ENCODE results near the gene CABYR. TPM values are rescaled to one million over a fixed set of nuclear protein-coding genes. Genes with fewer than 3 reads are reported as not detected.

Gene CABYR
- total RNA-seq, 1 donor from 2014 or later: 0.74 TPM

- Histone ChIP-seq H3K36me3 (peaks cover 0 to 33% of the 10 kb centered on the region in 2 donors), H3K4me1 (no peaks in the 10 kb centered on the region), H3K9me3 (no peaks in the 10 kb centered on the region), H3K27me3 (no peaks in the 10 kb centered on the region), H3K4me3 (no peak overlapping the region), H3K27ac (no peak overlapping the region)
- DNase-seq (ENCODE audit: extremely low spot score in 2 of 2): no peak
- intact Hi-C loops (cut with DNase I): no loop called here
- TF ChIP-seq, protein P1, sequence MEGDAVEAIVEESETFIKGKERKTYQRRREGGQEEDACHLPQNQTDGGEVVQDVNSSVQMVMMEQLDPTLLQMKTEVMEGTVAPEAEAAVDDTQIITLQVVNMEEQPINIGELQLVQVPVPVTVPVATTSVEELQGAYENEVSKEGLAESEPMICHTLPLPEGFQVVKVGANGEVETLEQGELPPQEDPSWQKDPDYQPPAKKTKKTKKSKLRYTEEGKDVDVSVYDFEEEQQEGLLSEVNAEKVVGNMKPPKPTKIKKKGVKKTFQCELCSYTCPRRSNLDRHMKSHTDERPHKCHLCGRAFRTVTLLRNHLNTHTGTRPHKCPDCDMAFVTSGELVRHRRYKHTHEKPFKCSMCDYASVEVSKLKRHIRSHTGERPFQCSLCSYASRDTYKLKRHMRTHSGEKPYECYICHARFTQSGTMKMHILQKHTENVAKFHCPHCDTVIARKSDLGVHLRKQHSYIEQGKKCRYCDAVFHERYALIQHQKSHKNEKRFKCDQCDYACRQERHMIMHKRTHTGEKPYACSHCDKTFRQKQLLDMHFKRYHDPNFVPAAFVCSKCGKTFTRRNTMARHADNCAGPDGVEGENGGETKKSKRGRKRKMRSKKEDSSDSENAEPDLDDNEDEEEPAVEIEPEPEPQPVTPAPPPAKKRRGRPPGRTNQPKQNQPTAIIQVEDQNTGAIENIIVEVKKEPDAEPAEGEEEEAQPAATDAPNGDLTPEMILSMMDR (IDR thresholded peaks at IDR 0.05): no peak
Measured at GRCh38 chr18:24161304-24161703, 22.4 kb downstream of the CABYR start.

DNA sequence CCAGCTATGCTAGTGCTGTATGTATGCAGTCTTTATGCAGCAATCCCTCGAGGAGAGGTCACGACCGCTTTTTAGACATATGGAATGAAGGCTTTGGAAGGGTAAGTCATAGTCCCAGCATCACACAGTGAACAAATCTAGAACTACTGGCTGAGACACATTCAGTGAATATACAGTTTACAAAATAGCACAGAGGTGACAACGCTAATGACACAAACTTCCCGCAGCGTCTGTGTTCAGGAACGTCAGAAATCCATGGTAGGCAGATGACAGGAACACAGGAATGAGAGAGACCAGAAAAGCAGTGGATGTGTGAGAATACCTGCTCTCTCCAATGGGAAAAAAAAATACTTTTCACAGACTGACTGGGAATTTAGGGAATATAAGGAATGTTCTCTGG, 29.6 kb downstream of the CABYR start:
- intact Hi-C loops (cut with DNase I): no loop called here
- H3K36me3 ChIP-seq: peaks cover 0 to 44% of the 10 kb centered on the region in 2 donors
- TF ChIP-seq, protein P1 (IDR thresholded peaks at IDR 0.05): no peak
- TF ChIP-seq POLR2AphosphoS5 (IDR thresholded peaks at IDR 0.05; ENCODE audit: insufficient read depth in 1 of 2, low read depth in 1 of 2) (no peak), POLR2A (IDR thresholded peaks at IDR 0.05) (no peak)
- H3K27ac ChIP-seq: no peak overlapping the region
- H3K4me1 ChIP-seq: no peaks in the 10 kb centered on the region
- no peaks in the 10 kb centered on the region for H3K27me3 ChIP-seq
- DNase-seq (ENCODE audit: extremely low spot score in 2 of 2): no peak
- no peaks in the 10 kb centered on the region for H3K9me3 ChIP-seq
- H3K4me3 ChIP-seq: no peak overlapping the region

GRCh38 chr18:24170360-24170759, 31.5 kb downstream of the CABYR start:
- Histone ChIP-seq H3K4me3 (no peak overlapping the region), H3K36me3 (peaks cover 0 to 34% of the 10 kb centered on the region in 2 donors), H3K4me1 (no peaks in the 10 kb centered on the region), H3K27me3 (no peaks in the 10 kb centered on the region), H3K9me3 (no peaks in the 10 kb centered on the region), H3K27ac (no peak overlapping the region)
- no peak for TF ChIP-seq POLR2AphosphoS5 (IDR thresholded peaks at IDR 0.05; ENCODE audit: insufficient read depth in 1 of 2, low read depth in 1 of 2)
- TF ChIP-seq POLR2A (IDR thresholded peaks at IDR 0.05): no peak
- TF ChIP-seq, protein P1 (IDR thresholded peaks at IDR 0.05): no peak
- no peak for DNase-seq (ENCODE audit: extremely low spot score in 2 of 2)
- intact Hi-C loops (cut with DNase I): no loop called here

DNA sequence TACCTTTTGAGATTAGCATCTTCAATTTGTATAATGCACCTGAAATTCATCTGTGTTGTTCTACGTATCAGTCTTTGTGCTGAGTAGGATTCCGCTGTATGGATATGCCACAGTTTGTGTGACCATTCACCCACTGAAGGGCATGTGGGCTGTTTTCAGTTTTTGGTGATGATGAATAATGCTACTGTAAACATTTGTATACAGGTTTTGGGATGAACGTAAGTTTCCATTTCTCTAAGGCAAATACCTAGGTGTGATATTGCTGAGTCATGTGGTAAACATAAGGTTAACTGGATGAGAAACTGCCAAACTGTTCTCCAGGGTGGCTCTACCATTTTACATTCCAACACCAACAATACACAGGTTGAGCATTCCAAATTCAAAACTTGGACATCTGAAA, 35.1 kb downstream of the CABYR start:
- no peaks in the 10 kb centered on the region for H3K4me1 ChIP-seq
- H3K36me3 ChIP-seq: peaks cover 0 to 14% of the 10 kb centered on the region in 2 donors
- no peaks in the 10 kb centered on the region for H3K9me3 ChIP-seq
- intact Hi-C loops (cut with DNase I): no loop called here
- no peak overlapping the region for H3K4me3 ChIP-seq
- H3K27me3 ChIP-seq: no peaks in the 10 kb centered on the region
- TF ChIP-seq POLR2A (IDR thresholded peaks at IDR 0.05) (no peak), POLR2AphosphoS5 (IDR thresholded peaks at IDR 0.05; ENCODE audit: insufficient read depth in 1 of 2, low read depth in 1 of 2) (no peak)
- TF ChIP-seq, protein P1 (IDR thresholded peaks at IDR 0.05): no peak
- no peak overlapping the region for H3K27ac ChIP-seq
- no peak for DNase-seq (ENCODE audit: extremely low spot score in 2 of 2)

GRCh38 chr18:24176727-24177416, 38.0 kb downstream of the CABYR start:
- TF ChIP-seq, protein P1 (IDR thresholded peaks at IDR 0.05): peak; percentile 25 to 47 (median 41)
- TF ChIP-seq POLR2AphosphoS5 (IDR thresholded peaks at IDR 0.05; ENCODE audit: insufficient read depth in 1 of 2, low read depth in 1 of 2): no peak
- TF ChIP-seq POLR2A (IDR thresholded peaks at IDR 0.05): no peak
- H3K27ac ChIP-seq: no peak overlapping the region
- peaks cover 0 to 22% of the 10 kb centered on the region in 2 donors for H3K36me3 ChIP-seq
- H3K27me3 ChIP-seq: no peaks in the 10 kb centered on the region
- H3K4me1 ChIP-seq: no peaks in the 10 kb centered on the region
- H3K9me3 ChIP-seq: no peaks in the 10 kb centered on the region
- no peak overlapping the region for H3K4me3 ChIP-seq
- DNase-seq (ENCODE audit: extremely low spot score in 2 of 2): no peak
- intact Hi-C loops (cut with DNase I): no loop called here
